Esophagus muscularis mucosa (tissue), 3 donors: ENCODE measurements around the gene ATAD2B.

Experiments used
- CTCF ChIP-seq, 3 experiments: fragments of 200-600 bp in 2 of 3; fragments of 450-650 bp in 1 of 3; sonication (generic) in 2 of 3; IDR thresholded peaks; one replicate each; pipeline ENCODE4 v1.5.1; 2017 to 2019; ENCODE audit warnings: antibody characterized with exemption in 3 of 3, mild to moderate bottlenecking in 2 of 3, moderate library complexity in 1 of 3
- POLR2A ChIP-seq: fragments of 450-650 bp; IDR thresholded peaks from one replicate; pipeline ENCODE4 v1.6.1; 2017; ENCODE audit warnings: antibody characterized with exemption, moderate library complexity, mild to moderate bottlenecking, low read depth

- TF ChIP-seq CTCF (IDR thresholded peaks at IDR 0.05), result no peak
- no peak for TF ChIP-seq POLR2A
Measured at GRCh38 chr2:23782646-23783045, 144.3 kb downstream of the ATAD2B start.
